Fibroblast of the aortic adventitia (primary cell): Measurements from ENCODE around the gene NFS1. TPM values are rescaled to one million over a fixed set of nuclear protein-coding genes. Genes with fewer than 3 reads are reported as not detected.
A peak's percentile ranks its signal among the peaks of the same experiment; 100 is the strongest.

Experiments
- DNase-seq: peaks from one replicate; pipeline ENCODE4 v3.0.0-alpha.2; 2010; ENCODE audit warnings: low read depth
- H3K4me3 ChIP-seq: 2 replicates; pipeline ENCODE4 v1.5.1; 2011; ENCODE audit warnings: low read depth, mild to moderate bottlenecking, control low read depth, low read length, moderate library complexity
- total RNA-seq: library from RNA; depleted of rRNA; stranded (reverse); fragments of >200 nt; gene quantifications from 2 replicates; pipeline ENCODE4 v1.2.3, GENCODE V29; 2012; ENCODE audit warnings: low replicate concordance
- TF ChIP-seq, protein P1 (sequence below): IDR thresholded peaks from 2 replicates; pipeline ENCODE4 v1.5.1; 2011; ENCODE audit warnings: mild to moderate bottlenecking, low read length, control low read depth, inconsistent platforms; ENCODE audit not compliant: insufficient read depth

The NFS1 gene
- total RNA-seq, 1 donor, result 19.9 TPM

DNA sequence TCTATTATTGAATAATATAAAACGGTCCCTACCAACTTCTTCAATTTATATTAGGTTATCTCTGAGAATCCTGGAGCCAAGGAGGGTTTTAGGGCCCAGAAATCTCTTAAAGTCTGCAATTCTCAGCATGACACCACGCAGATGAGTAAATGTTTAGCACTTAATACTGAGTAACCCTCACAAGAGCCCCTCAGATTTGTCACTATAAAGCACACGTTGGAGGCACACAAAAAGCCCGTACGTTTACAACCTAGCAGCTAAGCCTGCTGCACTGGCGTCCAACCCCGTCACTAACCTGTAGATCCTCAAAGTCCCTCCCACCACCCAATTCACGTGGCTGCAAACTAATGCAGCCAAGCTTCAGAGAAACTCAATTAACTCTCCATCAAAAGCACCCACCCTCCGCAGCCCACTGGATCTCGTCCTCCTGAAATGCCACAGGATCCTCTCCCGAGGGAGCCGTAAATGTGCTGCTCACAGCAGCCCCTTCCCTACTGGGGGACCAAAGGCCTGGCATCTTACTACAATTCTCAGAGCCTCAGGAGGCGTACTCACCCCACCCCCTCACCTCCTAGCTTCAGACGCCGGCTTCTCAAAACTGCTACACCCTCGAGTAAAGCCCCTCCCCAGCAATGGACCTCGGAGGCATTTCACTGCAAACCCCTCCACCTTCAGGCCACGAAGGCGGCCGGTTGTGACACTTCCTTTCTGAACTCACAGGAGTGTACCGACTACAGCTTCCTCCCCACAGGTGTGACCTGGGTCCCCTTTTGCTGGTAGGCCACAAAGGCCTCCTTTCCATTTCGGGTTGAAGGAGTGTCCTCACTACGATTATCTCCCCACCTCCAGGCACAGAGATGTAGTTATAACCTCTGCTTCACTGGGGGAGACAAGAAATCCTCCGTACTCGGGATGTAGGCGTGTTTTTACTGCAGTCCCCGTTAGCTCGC lies 35.4 kb downstream of the NFS1 start:
- TF ChIP-seq, protein P1, sequence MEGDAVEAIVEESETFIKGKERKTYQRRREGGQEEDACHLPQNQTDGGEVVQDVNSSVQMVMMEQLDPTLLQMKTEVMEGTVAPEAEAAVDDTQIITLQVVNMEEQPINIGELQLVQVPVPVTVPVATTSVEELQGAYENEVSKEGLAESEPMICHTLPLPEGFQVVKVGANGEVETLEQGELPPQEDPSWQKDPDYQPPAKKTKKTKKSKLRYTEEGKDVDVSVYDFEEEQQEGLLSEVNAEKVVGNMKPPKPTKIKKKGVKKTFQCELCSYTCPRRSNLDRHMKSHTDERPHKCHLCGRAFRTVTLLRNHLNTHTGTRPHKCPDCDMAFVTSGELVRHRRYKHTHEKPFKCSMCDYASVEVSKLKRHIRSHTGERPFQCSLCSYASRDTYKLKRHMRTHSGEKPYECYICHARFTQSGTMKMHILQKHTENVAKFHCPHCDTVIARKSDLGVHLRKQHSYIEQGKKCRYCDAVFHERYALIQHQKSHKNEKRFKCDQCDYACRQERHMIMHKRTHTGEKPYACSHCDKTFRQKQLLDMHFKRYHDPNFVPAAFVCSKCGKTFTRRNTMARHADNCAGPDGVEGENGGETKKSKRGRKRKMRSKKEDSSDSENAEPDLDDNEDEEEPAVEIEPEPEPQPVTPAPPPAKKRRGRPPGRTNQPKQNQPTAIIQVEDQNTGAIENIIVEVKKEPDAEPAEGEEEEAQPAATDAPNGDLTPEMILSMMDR, result no peak
- DNase-seq, result no peak
- peak overlapping the region; percentile 99 for H3K4me3 ChIP-seq

- peak overlapping the region; percentile 99 for H3K4me3 ChIP-seq
- DNase-seq, result no peak
- TF ChIP-seq, protein P1, result no peak
Measured at GRCh38 chr20:35662551-35662950, 36.6 kb downstream of the NFS1 start.

- TF ChIP-seq, protein P1, result no peak
- peak overlapping the region; percentile 18 for H3K4me3 ChIP-seq
- no peak for DNase-seq
Measured at GRCh38 chr20:35661908-35662307, 37.2 kb downstream of the NFS1 start.

DNA sequence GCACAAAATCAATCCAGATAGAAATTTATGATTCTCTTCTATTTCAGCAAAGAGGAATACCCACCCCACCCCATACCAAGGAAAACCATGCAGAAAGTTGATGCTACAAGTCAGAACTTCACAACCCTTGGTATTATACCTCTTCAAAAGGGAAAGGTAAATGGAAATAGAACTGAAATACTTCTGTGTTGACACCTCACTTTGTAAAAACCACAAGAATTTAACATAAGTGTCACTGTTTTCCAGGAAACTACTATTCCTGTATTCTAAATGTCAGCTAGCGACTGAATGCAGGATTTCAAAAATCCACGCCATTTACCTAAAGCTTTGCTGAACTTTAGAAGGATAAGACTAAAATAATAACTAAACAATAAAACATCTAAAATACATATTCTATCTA lies 38.1 kb downstream of the NFS1 start:
- no peak for DNase-seq
- H3K4me3 ChIP-seq, result no peak overlapping the region
- TF ChIP-seq, protein P1, result no peak

GRCh38 chr20:35660122-35660937 lies 38.8 kb downstream of the NFS1 start:
- TF ChIP-seq, protein P1, result no peak
- no peak for DNase-seq
- no peak overlapping the region for H3K4me3 ChIP-seq

DNA sequence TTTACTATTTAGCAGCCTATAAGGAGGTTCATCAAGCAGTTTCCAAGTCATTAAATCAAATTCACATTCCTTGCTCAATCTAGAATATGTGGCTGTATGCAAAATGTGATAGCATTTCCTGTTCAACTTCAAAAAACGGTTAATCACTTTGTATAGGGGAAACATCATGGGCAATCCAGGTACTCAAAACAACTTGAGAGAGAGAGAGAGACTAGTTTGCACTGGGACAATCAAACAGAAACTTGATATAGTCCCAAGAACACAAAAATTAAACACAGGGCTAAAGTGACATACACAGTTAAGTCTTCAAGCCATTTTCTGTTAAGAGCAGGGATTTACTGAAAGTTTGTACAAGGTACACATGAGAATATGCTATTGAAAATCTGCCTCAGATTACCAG lies 41.9 kb downstream of the NFS1 start:
- TF ChIP-seq, protein P1, result no peak
- DNase-seq, result no peak
- no peak overlapping the region for H3K4me3 ChIP-seq
